Panc1 (cell line): ENCODE measurements around the gene RNGTT. TPM values are rescaled to one million over a fixed set of nuclear protein-coding genes. Genes with fewer than 3 reads are reported as not detected.

Experiments used
- ATAC-seq: fragments of 200-7000 bp; cut with Tn5 transposase; 2 replicates; pipeline ENCODE4 v1.9.1; 2020; ENCODE audit warnings: mild to moderate bottlenecking, moderate library complexity
- BruUV-seq: library from RNA; stranded (reverse); fragments of 400-500 nt; replicated peaks from 2 replicates; lab custom pipeline; 2021; lab: Mats Ljungman, UMichigan
- CTCF ChIA-PET: fragments of 300-600 bp; sonication (Branson Sonifier 250); formaldehyde crosslinking; loops from one replicate; lab custom pipeline; 2022; ENCODE audit warnings: antibody characterized with exemption; lab: Charles Lee
- POLR2A ChIA-PET: fragments of 300-600 bp; sonication (Branson Sonifier 250); formaldehyde crosslinking; loops from one replicate; lab custom pipeline; 2022; ENCODE audit warnings: antibody characterized with exemption; lab: Charles Lee
- DNase-seq: peaks from one replicate; pipeline ENCODE4 v3.0.0-alpha.2; 2010; ENCODE audit warnings: low read depth, low spot score
- H3K27ac ChIP-seq: 2 replicates; pipeline ENCODE4 v1.5.1; 2011; ENCODE audit warnings: mild to moderate bottlenecking, low read length, inconsistent platforms
- H3K27me3 ChIP-seq: fragments of 200-500 bp; sonication (Bioruptor generic); 2 replicates; pipeline ENCODE4 v1.6.0; 2014; ENCODE audit warnings: low read length, inconsistent platforms; ENCODE audit not compliant: control insufficient read depth, insufficient read depth
- H3K36me3 ChIP-seq: fragments of 200-500 bp; sonication (Bioruptor generic); 2 replicates; pipeline ENCODE4 v1.5.1; 2014; ENCODE audit warnings: inconsistent platforms, mild to moderate bottlenecking, low read length, moderate library complexity; ENCODE audit not compliant: control insufficient read depth, insufficient read depth
- H3K4me1 ChIP-seq: 2 replicates; pipeline ENCODE4 v1.5.1; 2011; ENCODE audit warnings: inconsistent platforms, mild to moderate bottlenecking, low read length, moderate library complexity; ENCODE audit not compliant: control insufficient read depth, insufficient read depth
- H3K4me3 ChIP-seq, 2 experiments: 2 replicates each; pipeline ENCODE4 v1.5.1; 2011 to 2012; ENCODE audit warnings: low read depth in 2 of 2, low read length in 2 of 2, mild to moderate bottlenecking in 2 of 2, inconsistent platforms in 1 of 2, moderate library complexity in 1 of 2
- H3K9me3 ChIP-seq: fragments of 200-500 bp; sonication (Bioruptor generic); 2 replicates; pipeline ENCODE4 v1.5.1; 2014; ENCODE audit warnings: low read depth, mild to moderate bottlenecking, inconsistent platforms, low read length, moderate library complexity; ENCODE audit not compliant: control insufficient read depth, insufficient read depth
- POLR2AphosphoS5 ChIP-seq: IDR thresholded peaks from 2 replicates; pipeline ENCODE4 v1.6.1; 2012; ENCODE audit warnings: mild to moderate bottlenecking, low read depth, low read length, moderate library complexity
- SIN3A ChIP-seq: IDR thresholded peaks from 2 replicates; pipeline ENCODE4 v1.6.1; 2012; ENCODE audit warnings: low read depth, mild to moderate bottlenecking, low read length, moderate library complexity, borderline replicate concordance; ENCODE audit not compliant: insufficient read depth
- TCF7L2 ChIP-seq: IDR thresholded peaks from 2 replicates; pipeline ENCODE4 v1.6.1; 2011; ENCODE audit warnings: mild to moderate bottlenecking, low read depth, low read length, inconsistent platforms
- in situ Hi-C: cut with HindIII; loops from 2 replicates; pipeline ENCODE4 v1.10.0; 2016; ENCODE audit warnings: low sequenced_read_pairs, low pct_unique_long_range_greater_than_20kb
- intact Hi-C: fragments of 100-400 bp; cut with micrococcal nuclease; formaldehyde crosslinking; loops from one replicate; pipeline ENCODE4 v1.10.0; 2022; ENCODE audit not compliant: unreplicated experiment
- total RNA-seq: library from RNA; stranded (reverse); gene quantifications from one replicate; pipeline ENCODE4 v1.2.1, GENCODE V29; 2021; ENCODE audit not compliant: unreplicated experiment
- TF ChIP-seq, protein P1 (sequence below): fragments of 450-650 bp; IDR thresholded peaks from 2 replicates; pipeline ENCODE4 v1.5.1; 2017; ENCODE audit warnings: mild to moderate bottlenecking
- TF ChIP-seq, protein P2 (sequence below), 2 experiments: IDR thresholded peaks; 2 replicates each; pipeline ENCODE4 v1.6.1; 2011 to 2012; ENCODE audit warnings: low read depth in 2 of 2, control low read depth in 1 of 2, low read length in 1 of 2, mild to moderate bottlenecking in 1 of 2, moderate library complexity in 1 of 2; ENCODE audit not compliant: insufficient read depth in 1 of 2

The RNGTT gene
- total RNA-seq, 1 experiment from 2014 or later, result 21.2 TPM

DNA sequence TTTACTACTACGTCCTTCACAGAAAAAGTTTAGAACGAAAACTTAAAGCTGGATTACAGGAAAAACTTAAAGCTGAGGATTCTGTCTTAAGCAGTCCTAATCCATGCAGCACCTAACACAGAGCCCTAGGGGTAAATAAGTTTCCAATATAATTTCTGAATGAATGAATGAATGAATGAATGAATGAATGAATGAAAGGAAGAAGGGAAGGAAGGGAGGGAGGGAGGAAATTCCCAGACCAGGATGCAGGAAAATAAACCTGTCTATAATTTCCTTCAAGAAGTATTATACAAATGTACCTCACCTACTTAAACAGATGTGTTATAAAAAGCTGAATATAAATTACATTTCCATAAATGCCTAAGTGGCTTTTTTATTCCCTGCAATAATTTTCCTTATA lies 83.4 kb downstream of the RNGTT start:
- Histone ChIP-seq H3K4me3 (no peak overlapping the region), H3K36me3 (0 out of 2 replicates have a peak, but pooled peaks cover under 1% of the 10 kb centered on the region), H3K9me3 (no peaks in the 10 kb centered on the region), H3K4me1 (no peaks in the 10 kb centered on the region; the same call in 1 of the 2 replicates), H3K27ac (no peak overlapping the region), H3K27me3 (no peaks in the 10 kb centered on the region)
- in situ Hi-C loops (no loop called here), intact Hi-C loops (no loop called here)
- BruUV-seq, result no TSS peak
- ChIA-PET POLR2A (no interaction called here), CTCF (no interaction called here)
- DNase-seq, result no peak
- TF ChIP-seq POLR2AphosphoS5 (no peak), SIN3A (no peak), TCF7L2 (no peak)
- TF ChIP-seq, protein P1, sequence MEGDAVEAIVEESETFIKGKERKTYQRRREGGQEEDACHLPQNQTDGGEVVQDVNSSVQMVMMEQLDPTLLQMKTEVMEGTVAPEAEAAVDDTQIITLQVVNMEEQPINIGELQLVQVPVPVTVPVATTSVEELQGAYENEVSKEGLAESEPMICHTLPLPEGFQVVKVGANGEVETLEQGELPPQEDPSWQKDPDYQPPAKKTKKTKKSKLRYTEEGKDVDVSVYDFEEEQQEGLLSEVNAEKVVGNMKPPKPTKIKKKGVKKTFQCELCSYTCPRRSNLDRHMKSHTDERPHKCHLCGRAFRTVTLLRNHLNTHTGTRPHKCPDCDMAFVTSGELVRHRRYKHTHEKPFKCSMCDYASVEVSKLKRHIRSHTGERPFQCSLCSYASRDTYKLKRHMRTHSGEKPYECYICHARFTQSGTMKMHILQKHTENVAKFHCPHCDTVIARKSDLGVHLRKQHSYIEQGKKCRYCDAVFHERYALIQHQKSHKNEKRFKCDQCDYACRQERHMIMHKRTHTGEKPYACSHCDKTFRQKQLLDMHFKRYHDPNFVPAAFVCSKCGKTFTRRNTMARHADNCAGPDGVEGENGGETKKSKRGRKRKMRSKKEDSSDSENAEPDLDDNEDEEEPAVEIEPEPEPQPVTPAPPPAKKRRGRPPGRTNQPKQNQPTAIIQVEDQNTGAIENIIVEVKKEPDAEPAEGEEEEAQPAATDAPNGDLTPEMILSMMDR, result no peak
- TF ChIP-seq, protein P2, sequence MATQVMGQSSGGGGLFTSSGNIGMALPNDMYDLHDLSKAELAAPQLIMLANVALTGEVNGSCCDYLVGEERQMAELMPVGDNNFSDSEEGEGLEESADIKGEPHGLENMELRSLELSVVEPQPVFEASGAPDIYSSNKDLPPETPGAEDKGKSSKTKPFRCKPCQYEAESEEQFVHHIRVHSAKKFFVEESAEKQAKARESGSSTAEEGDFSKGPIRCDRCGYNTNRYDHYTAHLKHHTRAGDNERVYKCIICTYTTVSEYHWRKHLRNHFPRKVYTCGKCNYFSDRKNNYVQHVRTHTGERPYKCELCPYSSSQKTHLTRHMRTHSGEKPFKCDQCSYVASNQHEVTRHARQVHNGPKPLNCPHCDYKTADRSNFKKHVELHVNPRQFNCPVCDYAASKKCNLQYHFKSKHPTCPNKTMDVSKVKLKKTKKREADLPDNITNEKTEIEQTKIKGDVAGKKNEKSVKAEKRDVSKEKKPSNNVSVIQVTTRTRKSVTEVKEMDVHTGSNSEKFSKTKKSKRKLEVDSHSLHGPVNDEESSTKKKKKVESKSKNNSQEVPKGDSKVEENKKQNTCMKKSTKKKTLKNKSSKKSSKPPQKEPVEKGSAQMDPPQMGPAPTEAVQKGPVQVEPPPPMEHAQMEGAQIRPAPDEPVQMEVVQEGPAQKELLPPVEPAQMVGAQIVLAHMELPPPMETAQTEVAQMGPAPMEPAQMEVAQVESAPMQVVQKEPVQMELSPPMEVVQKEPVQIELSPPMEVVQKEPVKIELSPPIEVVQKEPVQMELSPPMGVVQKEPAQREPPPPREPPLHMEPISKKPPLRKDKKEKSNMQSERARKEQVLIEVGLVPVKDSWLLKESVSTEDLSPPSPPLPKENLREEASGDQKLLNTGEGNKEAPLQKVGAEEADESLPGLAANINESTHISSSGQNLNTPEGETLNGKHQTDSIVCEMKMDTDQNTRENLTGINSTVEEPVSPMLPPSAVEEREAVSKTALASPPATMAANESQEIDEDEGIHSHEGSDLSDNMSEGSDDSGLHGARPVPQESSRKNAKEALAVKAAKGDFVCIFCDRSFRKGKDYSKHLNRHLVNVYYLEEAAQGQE (IDR thresholded peaks at IDR 0.05; ENCODE audit: insufficient read depth in 1 of 2, low read depth in 2 of 2, low read length in 1 of 2), result no peak
- no peak for ATAC-seq

DNA sequence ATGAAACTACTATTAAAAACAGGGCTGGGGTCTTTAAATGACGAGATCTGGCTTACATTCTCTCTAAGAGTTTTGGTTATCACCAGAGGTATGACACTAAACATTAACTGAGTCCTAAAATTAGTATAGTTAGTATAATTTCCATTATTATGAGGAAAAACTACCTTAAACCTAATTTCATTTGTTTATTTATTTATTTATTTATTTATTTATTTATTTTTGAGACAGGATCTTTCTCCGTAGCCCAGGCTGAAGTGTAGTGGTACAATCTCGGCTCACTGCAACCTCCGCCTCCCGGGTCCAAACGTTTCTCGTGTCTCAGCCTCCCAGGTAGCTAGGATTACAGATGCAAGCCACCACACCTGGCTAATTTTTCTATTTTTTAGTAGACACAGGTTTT lies 85.5 kb downstream of the RNGTT start:
- H3K4me3 ChIP-seq, result no peak overlapping the region
- H3K27me3 ChIP-seq, result no peaks in the 10 kb centered on the region
- DNase-seq, result no peak
- in situ Hi-C loops (no loop called here), intact Hi-C loops (no loop called here)
- H3K4me1 ChIP-seq, result no peaks in the 10 kb centered on the region; the same call in 1 of the 2 replicates
- no peaks in the 10 kb centered on the region for H3K36me3 ChIP-seq
- H3K9me3 ChIP-seq, result no peaks in the 10 kb centered on the region
- no TSS peak for BruUV-seq
- POLR2A ChIA-PET, result no interaction called here
- TF ChIP-seq, protein P2 (IDR thresholded peaks at IDR 0.05; ENCODE audit: insufficient read depth in 1 of 2, low read depth in 2 of 2, low read length in 1 of 2), result no peak
- TF ChIP-seq TCF7L2 (no peak), SIN3A (no peak), POLR2AphosphoS5 (no peak)
- TF ChIP-seq, protein P1, result no peak
- H3K27ac ChIP-seq, result no peak overlapping the region
- CTCF ChIA-PET, result no interaction called here
- no peak for ATAC-seq
